KMS-11 (cell line): Measurements from ENCODE around the gene HOXC4.

Experiments
- H2AFZ ChIP-seq: fragments of 200-600 bp; sonication (generic); 2 replicates; pipeline ENCODE4 v1.6.1; 2016; ENCODE audit warnings: antibody characterized with exemption, mixed run types, low read depth
- H3K27ac ChIP-seq: fragments of 200-600 bp; sonication (generic); 2 replicates; pipeline ENCODE4 v1.6.1; 2016; ENCODE audit warnings: mild to moderate bottlenecking, mixed run types
- H3K27me3 ChIP-seq: fragments of 200-600 bp; sonication (generic); 2 replicates; pipeline ENCODE4 v1.6.1; 2017; ENCODE audit warnings: mild to moderate bottlenecking, low read depth, mixed run types, moderate library complexity; ENCODE audit not compliant: insufficient read depth
- H3K36me3 ChIP-seq: fragments of 200-600 bp; sonication (generic); 2 replicates; pipeline ENCODE4 v1.6.1; 2017; ENCODE audit warnings: mild to moderate bottlenecking, mixed run types; ENCODE audit not compliant: insufficient read depth
- H3K4me1 ChIP-seq: fragments of 200-600 bp; sonication (generic); 2 replicates; pipeline ENCODE4 v1.6.1; 2016; ENCODE audit warnings: mild to moderate bottlenecking, low read depth, mixed run types; ENCODE audit not compliant: poor library complexity, severe bottlenecking
- H3K4me2 ChIP-seq: fragments of 200-600 bp; sonication (generic); 2 replicates; pipeline ENCODE4 v1.7.0; 2016; ENCODE audit warnings: mild to moderate bottlenecking, mixed run types
- H3K4me3 ChIP-seq: fragments of 200-600 bp; sonication (generic); IDR thresholded peaks from 2 replicates; pipeline ENCODE4 v1.6.1; 2017; ENCODE audit warnings: low read depth, low read length, mixed read lengths; ENCODE audit not compliant: insufficient read depth
- H3K79me2 ChIP-seq: fragments of 200-600 bp; sonication (generic); 2 replicates; pipeline ENCODE4 v1.6.1; 2016; ENCODE audit warnings: low read depth, mixed run types; ENCODE audit not compliant: insufficient read depth
- H3K9ac ChIP-seq: fragments of 200-600 bp; sonication (generic); 2 replicates; pipeline ENCODE4 v1.6.1; 2016; ENCODE audit warnings: mild to moderate bottlenecking, mixed run types
- H4K20me1 ChIP-seq: fragments of 200-600 bp; sonication (generic); 2 replicates; pipeline ENCODE4 v1.6.1; 2016; ENCODE audit warnings: mild to moderate bottlenecking, mixed run types; ENCODE audit not compliant: insufficient read depth
- CTCF ChIP-seq: fragments of 200-600 bp; sonication (generic); conservative IDR thresholded peaks from 2 replicates; pipeline ENCODE4 v1.6.1; 2017; ENCODE audit warnings: low read depth, mild to moderate bottlenecking, antibody characterized with exemption, low read length, moderate library complexity, mixed read lengths

Gene HOXC4

GRCh38 chr12:54018468-54018984 lies 35.1 kb upstream of the HOXC4 start:
- H3K27me3 ChIP-seq: peaks cover 85% of the 10 kb centered on the region
- H3K4me2 ChIP-seq: peak overlapping the region; percentile 96
- no peaks in the 10 kb centered on the region for H3K36me3 ChIP-seq
- peaks cover 17% of the 10 kb centered on the region for H3K4me1 ChIP-seq
- no peaks in the 10 kb centered on the region for H3K79me2 ChIP-seq
- no peak for TF ChIP-seq CTCF
- H3K27ac ChIP-seq: no peak overlapping the region
- H4K20me1 ChIP-seq: no peaks in the 10 kb centered on the region
- peak overlapping the region; percentile 49; the same call in 1 of the 2 replicates for H3K9ac ChIP-seq
- H3K4me3 ChIP-seq: no peak overlapping the region
- H2AFZ ChIP-seq: peak overlapping the region; percentile 99

- Histone ChIP-seq H2AFZ (no peak overlapping the region), H3K9ac (no peak overlapping the region), H3K79me2 (no peaks in the 10 kb centered on the region), H3K4me1 (peaks cover 17% of the 10 kb centered on the region), H3K36me3 (no peaks in the 10 kb centered on the region), H3K27ac (no peak overlapping the region), H4K20me1 (no peaks in the 10 kb centered on the region), H3K27me3 (peaks cover 85% of the 10 kb centered on the region), H3K4me3 (no peak overlapping the region), H3K4me2 (no peak overlapping the region)
- TF ChIP-seq CTCF: no peak
These were observed 34.4 kb upstream of the HOXC4 start for GRCh38 chr12:54019091-54019811.

- Histone ChIP-seq H4K20me1 (no peaks in the 10 kb centered on the region), H3K4me3 (no peak overlapping the region), H3K27ac (no peak overlapping the region), H3K4me2 (no peak overlapping the region), H3K79me2 (no peaks in the 10 kb centered on the region), H3K4me1 (peaks cover 17% of the 10 kb centered on the region), H3K9ac (no peak overlapping the region), H3K36me3 (no peaks in the 10 kb centered on the region), H3K27me3 (peaks cover 85% of the 10 kb centered on the region), H2AFZ (no peak overlapping the region)
- no peak for TF ChIP-seq CTCF
These were observed 33.6 kb upstream of the HOXC4 start for GRCh38 chr12:54019924-54020590.

- Histone ChIP-seq H3K4me3 (no peak overlapping the region), H3K27me3 (peaks cover 85% of the 10 kb centered on the region), H3K36me3 (no peaks in the 10 kb centered on the region), H3K4me1 (peaks cover 17% of the 10 kb centered on the region), H3K79me2 (no peaks in the 10 kb centered on the region), H4K20me1 (no peaks in the 10 kb centered on the region), H3K27ac (no peak overlapping the region), H3K9ac (no peak overlapping the region), H3K4me2 (no peak overlapping the region), H2AFZ (no peak overlapping the region)
- TF ChIP-seq CTCF: no peak
These were observed 32.8 kb upstream of the HOXC4 start for GRCh38 chr12:54020591-54021405.
